Measurements from ENCODE around the gene GATA5. TPM values are rescaled to one million over a fixed set of nuclear protein-coding genes. Genes with fewer than 3 reads are reported as not detected.

GATA5 gene
- total RNA-seq, 1 donor from 2014 or later = 4.1 TPM

GRCh38 chr20:62454904-62455636 is 20.7 kb downstream of the GATA5 start:
- DNase-seq (ENCODE audit: low spot score) = no peak

GRCh38 chr20:62453186-62453808 is 22.5 kb downstream of the GATA5 start:
- DNase-seq (ENCODE audit: low spot score) = no peak

GRCh38 chr20:62452475-62453095 is 23.2 kb downstream of the GATA5 start:
- DNase-seq (ENCODE audit: low spot score) = no peak

- DNase-seq (ENCODE audit: low spot score) = no peak
Observed at GRCh38 chr20:62451970-62452369, 23.8 kb downstream of the GATA5 start.

- DNase-seq (ENCODE audit: low spot score) = no peak
Observed at GRCh38 chr20:62451156-62451767, 24.5 kb downstream of the GATA5 start.

- DNase-seq (ENCODE audit: low spot score) = no peak
Observed at GRCh38 chr20:62449951-62450691, 25.7 kb downstream of the GATA5 start.

- DNase-seq (ENCODE audit: low spot score) = no peak
Observed at GRCh38 chr20:62448788-62449187, 27.0 kb downstream of the GATA5 start.

- DNase-seq (ENCODE audit: low spot score) = no peak
Observed at GRCh38 chr20:62448038-62448437, 27.8 kb downstream of the GATA5 start.

GRCh38 chr20:62446888-62447869 is 28.6 kb downstream of the GATA5 start:
- DNase-seq (ENCODE audit: low spot score) = no peak

- DNase-seq (ENCODE audit: low spot score) = no peak
Observed at GRCh38 chr20:62446481-62446880, 29.3 kb downstream of the GATA5 start.

- no peak for DNase-seq (ENCODE audit: low spot score)
Observed at GRCh38 chr20:62445553-62446340, 30.0 kb downstream of the GATA5 start.

- no peak for DNase-seq (ENCODE audit: low spot score)
Observed at GRCh38 chr20:62444286-62444685, 31.5 kb downstream of the GATA5 start.

GRCh38 chr20:62441987-62442539 is 33.7 kb downstream of the GATA5 start:
- DNase-seq (ENCODE audit: low spot score) = no peak

- no peak for DNase-seq (ENCODE audit: low spot score)
Observed at GRCh38 chr20:62439218-62439617, 36.6 kb downstream of the GATA5 start.

GRCh38 chr20:62437927-62438326 is 37.9 kb downstream of the GATA5 start:
- no peak for DNase-seq (ENCODE audit: low spot score)

- DNase-seq (ENCODE audit: low spot score) = no peak
Observed at GRCh38 chr20:62437496-62437895, 38.3 kb downstream of the GATA5 start.

GRCh38 chr20:62436692-62437091 is 39.1 kb downstream of the GATA5 start:
- no peak for DNase-seq (ENCODE audit: low spot score)

- DNase-seq (ENCODE audit: low spot score) = no peak
Observed at GRCh38 chr20:62433658-62434497, 41.9 kb downstream of the GATA5 start.

Data from ureter (tissue), 1 donor.